ENCODE measurements around the gene SLC24A3.

The SLC24A3 gene

DNA sequence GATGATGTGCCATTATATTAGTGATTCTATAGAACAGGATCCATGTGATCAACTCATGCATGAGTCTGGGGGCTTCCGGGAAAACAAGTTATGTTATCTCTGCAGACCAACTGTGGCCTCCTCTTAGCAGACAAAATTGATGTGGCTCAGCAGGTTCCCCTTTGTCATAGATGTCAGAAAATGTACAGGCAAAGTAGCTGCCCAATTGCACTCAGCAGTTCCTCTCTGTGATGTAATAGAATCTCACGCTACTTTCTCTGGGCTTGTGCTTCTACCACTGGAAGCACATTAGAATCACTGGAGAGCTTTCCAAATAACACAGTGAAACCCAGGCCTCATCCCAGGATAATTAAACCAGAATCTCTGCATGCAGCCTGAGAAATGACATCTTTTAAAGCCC, 253.1 kb downstream of the SLC24A3 start:
- H3K4me1 Mint-ChIP-seq, result peaks cover 2% of the 10 kb centered on the region
- H3K9me3 Mint-ChIP-seq, result no peaks in the 10 kb centered on the region
- H3K36me3 Mint-ChIP-seq, result no peaks in the 10 kb centered on the region
- no peak overlapping the region for H3K27ac Mint-ChIP-seq
- H3K4me3 Mint-ChIP-seq, result no peak overlapping the region
- ATAC-seq (ENCODE audit: low read depth), result no peak
- no peak for DNase-seq (ENCODE audit: low spot score in 2 of 2)
- H3K27me3 Mint-ChIP-seq, result peaks cover 14% of the 10 kb centered on the region

DNA sequence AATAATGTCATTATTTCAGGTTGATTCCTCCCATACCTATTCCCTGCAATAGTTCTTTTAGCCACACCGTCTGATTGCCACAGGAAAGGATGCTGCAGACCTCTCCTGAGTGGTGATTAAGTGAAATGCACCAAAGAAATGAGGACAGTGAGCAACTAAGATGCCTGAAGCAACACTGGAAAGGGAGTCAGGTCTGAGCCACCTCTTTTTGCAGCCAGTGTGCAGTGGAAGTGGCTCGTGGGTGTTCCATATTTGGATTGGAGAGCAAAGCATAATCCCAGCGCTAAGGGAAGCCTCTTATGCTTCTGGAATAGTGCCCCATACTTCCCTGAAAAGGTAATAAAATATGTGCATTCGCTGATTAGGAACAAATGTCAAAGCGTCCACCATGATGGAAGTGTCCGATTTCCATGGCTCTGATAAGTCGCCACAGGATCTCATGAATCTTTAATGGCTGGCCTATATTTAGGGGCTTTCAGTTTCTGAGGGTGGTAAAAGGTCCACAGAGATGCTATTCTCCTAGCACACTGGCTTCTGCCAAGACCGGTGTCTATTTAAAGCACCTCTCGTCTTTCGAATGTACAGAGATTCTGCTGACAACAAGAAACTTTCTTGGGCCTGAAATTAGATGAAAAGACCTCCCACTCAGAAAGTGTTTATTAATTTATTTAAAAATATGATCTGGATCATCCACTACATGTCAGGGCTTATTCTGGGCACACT, 253.9 kb downstream of the SLC24A3 start:
- Mint-ChIP-seq H3K9me3 (no peaks in the 10 kb centered on the region), H3K36me3 (no peaks in the 10 kb centered on the region), H3K4me3 (no peak overlapping the region)

DNA sequence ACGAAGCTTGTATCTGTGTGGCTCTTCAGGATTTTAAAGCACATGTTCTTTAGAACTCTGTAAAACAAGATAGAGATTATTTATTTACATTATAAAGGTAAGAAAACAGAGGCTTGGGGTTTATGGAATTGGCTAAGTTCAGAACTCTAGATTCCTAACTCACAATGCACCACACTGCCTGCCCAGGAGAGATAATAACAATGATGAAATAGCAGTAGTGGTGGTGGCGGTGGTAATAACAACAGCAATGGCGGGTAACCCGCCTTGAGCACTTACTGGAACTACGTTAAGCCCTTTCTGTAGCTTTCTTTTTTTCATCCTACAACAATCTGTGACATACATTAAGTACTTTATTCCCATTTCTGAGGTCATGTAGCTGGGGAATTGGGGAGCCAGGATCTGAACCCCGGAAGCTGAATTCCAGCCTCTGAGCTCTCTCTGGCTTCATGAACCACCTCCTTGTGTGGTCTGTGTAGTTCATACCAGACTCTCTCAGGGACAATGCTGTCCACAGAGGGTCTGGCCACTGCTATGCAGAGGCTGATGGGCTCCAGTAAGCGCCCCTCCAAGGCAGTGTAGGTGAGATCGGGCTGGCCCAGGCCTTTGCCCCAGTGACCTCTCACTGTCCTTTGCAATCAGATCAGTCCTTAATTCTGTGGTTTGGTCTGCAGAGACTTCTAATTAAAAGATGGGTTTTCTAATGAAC, 260.9 kb downstream of the SLC24A3 start:
- Mint-ChIP-seq H3K36me3 (no peaks in the 10 kb centered on the region), H3K4me1 (peaks cover 2% of the 10 kb centered on the region), H3K4me3 (no peak overlapping the region), H3K27ac (no peak overlapping the region), H3K27me3 (peaks cover 5% of the 10 kb centered on the region), H3K9me3 (no peaks in the 10 kb centered on the region)
- DNase-seq (ENCODE audit: low spot score in 2 of 2) (no peak), ATAC-seq (ENCODE audit: low read depth) (no peak)

More for the DNA sequence above, 253.9 kb downstream of the SLC24A3 start:
- Mint-ChIP-seq H3K27me3 (peaks cover 14% of the 10 kb centered on the region), H3K4me1 (peaks cover 2% of the 10 kb centered on the region), H3K27ac (no peak overlapping the region)
- DNase-seq (ENCODE audit: low spot score in 2 of 2) (no peak), ATAC-seq (ENCODE audit: low read depth) (no peak)

DNA sequence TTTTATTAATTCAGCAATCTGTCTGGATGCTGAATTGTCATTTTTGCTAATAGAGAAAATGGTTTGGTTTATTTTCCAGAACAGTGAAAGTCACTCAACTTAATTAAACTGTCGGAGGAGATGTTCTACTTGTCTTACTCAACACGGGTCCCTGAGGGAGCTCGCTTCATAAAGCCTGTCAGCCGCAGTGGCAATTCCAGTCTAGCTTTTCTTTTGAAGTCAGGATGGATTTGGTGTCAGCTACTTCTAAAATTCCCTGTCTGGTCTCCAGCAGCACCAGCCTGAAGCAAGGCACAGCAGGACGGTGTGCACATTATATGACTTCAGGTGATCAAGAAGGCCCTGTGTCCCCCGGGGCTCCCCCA, 261.5 kb downstream of the SLC24A3 start:
- Mint-ChIP-seq H3K27ac (no peak overlapping the region), H3K27me3 (peaks cover 1% of the 10 kb centered on the region), H3K36me3 (no peaks in the 10 kb centered on the region), H3K9me3 (no peaks in the 10 kb centered on the region), H3K4me3 (no peak overlapping the region), H3K4me1 (peaks cover 1% of the 10 kb centered on the region)
- no peak for ATAC-seq (ENCODE audit: low read depth)
- DNase-seq (ENCODE audit: low spot score in 2 of 2), result no peak

DNA sequence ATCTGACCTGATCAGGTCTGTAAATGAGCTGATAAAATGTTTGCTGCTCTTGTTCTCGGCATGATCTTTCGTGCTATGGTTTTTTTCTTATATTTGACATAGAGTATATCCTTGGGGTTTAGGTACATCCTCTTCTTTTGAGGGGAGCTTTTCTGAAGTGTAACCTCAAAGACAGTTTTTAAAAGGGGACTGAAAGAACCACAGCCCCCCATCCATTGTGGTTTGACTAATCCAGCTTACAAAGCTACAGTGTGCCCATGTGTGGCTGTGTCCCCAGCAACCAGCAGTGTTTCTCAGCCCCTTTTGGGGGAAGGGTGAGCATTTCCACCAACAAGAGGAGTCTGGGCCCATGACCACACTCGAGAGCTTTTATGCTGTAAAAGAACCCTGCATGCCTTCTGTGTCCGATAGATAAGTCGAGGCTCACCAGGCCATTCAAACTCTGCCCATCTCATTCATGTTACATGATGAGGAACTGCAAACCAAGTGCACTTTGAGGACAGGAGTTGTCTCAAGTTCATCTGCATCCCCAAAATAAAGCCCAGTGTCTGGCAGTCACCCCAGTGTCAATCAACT, 266.0 kb downstream of the SLC24A3 start:
- no peak for ATAC-seq (ENCODE audit: low read depth)
- DNase-seq (ENCODE audit: low spot score in 2 of 2), result no peak
- Mint-ChIP-seq H3K27ac (no peak overlapping the region), H3K4me3 (no peak overlapping the region), H3K27me3 (peaks cover 2% of the 10 kb centered on the region), H3K36me3 (no peaks in the 10 kb centered on the region), H3K9me3 (peaks cover 4% of the 10 kb centered on the region), H3K4me1 (no peaks in the 10 kb centered on the region)

DNA sequence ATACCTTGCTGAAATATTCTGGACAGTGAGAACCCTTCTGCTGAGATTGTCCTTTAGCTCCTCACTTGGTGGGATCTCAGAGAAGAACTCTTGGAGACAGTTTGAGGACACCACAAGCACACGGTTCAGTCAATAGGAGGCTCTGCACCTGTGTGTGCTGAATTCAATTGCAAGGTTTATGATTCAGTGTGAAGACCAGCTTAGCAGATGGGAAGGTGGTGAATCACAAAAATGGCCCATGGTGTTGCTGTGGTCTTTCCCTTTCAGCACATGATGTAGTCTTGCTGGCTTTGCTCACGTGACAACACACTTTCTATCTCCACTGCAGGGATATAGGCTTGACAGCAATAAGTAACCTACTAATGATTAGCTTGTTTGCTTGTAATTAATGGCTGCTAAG, 270.3 kb downstream of the SLC24A3 start:
- Mint-ChIP-seq H3K9me3 (peaks cover 4% of the 10 kb centered on the region), H3K4me1 (no peaks in the 10 kb centered on the region), H3K4me3 (no peak overlapping the region), H3K27ac (no peak overlapping the region), H3K27me3 (peaks cover 4% of the 10 kb centered on the region), H3K36me3 (no peaks in the 10 kb centered on the region)
- DNase-seq (ENCODE audit: low spot score in 2 of 2), result no peak
- no peak for ATAC-seq (ENCODE audit: low read depth)

DNA sequence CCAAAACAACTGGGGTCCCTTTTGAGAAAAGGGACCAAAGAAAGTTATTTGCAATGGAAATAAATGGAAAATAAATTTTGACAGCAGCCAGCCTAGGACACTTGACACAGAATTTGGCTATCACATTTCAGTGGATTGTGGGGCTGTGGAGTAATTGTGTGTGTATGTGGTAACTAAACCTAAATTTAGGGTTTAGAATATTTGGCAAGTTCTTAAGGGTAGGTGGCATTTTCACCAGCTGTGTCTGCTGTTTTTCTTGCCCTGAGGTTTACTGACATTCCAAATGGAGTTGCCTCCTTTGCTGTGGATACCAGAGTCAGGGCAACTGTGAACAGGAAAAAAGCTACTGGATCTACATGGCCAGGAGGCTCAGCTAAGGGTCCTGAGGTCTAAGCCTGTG, 270.9 kb downstream of the SLC24A3 start:
- Mint-ChIP-seq H3K27me3 (peaks cover 4% of the 10 kb centered on the region), H3K27ac (no peak overlapping the region), H3K36me3 (no peaks in the 10 kb centered on the region), H3K4me3 (no peak overlapping the region), H3K4me1 (no peaks in the 10 kb centered on the region), H3K9me3 (peaks cover 4% of the 10 kb centered on the region)
- ATAC-seq (ENCODE audit: low read depth), result no peak
- DNase-seq (ENCODE audit: low spot score in 2 of 2), result no peak

DNA sequence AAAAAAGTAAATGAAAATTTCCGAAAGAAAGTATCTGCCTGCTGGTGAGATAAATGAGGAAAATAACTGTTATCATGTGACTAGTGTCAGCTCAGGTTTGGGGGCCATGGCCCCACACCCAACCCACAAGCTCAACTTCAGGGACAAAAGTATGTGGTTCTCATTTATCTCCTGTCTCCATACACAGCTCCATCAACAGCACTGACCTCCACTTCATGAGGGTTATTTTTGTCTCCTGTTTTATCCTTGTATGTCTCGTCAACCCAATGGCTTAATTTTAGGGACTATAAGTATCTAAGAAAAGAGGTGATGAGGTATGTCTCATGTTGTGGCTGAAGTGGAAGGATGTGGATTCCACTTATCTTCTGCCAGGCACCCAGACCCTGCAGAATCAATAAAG, 274.0 kb downstream of the SLC24A3 start:
- H3K27ac Mint-ChIP-seq, result no peak overlapping the region
- no peaks in the 10 kb centered on the region for H3K36me3 Mint-ChIP-seq
- no peak for ATAC-seq (ENCODE audit: low read depth)
- H3K4me3 Mint-ChIP-seq, result no peak overlapping the region
- no peak for DNase-seq (ENCODE audit: low spot score in 2 of 2)
- no peaks in the 10 kb centered on the region for H3K4me1 Mint-ChIP-seq
- H3K9me3 Mint-ChIP-seq, result peaks cover 2% of the 10 kb centered on the region
- peaks cover 8% of the 10 kb centered on the region for H3K27me3 Mint-ChIP-seq

DNA sequence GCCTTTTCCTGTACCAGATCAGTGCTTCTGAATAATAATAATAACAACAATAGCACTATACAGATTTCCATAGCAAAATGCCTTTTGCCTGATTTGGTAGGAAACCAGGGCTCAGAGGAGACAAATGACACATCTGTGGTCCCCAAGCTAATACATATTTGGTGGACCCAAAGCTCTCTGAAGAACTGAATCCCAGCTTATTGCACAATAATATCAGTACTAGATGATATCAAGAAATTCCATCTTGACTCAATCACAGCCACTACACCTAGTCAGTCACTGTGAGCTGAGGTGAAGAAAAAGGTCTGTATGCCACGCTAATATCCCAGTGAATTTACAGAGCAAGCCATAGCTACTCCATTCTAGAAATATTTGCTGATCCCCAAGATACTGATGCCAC, 275.0 kb downstream of the SLC24A3 start:
- Mint-ChIP-seq H3K9me3 (no peaks in the 10 kb centered on the region), H3K36me3 (no peaks in the 10 kb centered on the region), H3K27ac (no peak overlapping the region), H3K4me1 (no peaks in the 10 kb centered on the region), H3K4me3 (no peak overlapping the region), H3K27me3 (peaks cover 6% of the 10 kb centered on the region)
- ATAC-seq (ENCODE audit: low read depth) (no peak), DNase-seq (ENCODE audit: low spot score in 2 of 2) (no peak)

DNA sequence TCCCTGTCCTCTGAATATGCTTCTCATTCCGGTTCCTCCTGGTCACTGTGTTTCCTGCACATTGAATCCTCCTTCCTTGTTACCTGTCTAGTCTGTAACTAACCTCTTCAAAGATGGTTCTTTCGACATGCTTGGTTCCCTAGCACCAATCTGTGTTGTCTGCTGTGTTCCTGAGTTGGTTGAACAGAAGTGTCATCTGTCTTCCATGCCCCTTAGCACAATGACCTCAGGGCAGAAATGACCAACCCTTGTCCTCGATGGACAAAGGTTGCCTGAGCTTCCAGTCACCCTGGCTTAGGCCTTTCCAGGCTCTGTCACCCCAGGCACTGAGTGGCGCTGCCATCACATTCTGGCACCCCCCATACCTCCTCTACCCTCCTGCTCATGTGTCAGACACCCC, 278.8 kb downstream of the SLC24A3 start:
- Mint-ChIP-seq H3K4me1 (no peaks in the 10 kb centered on the region), H3K9me3 (no peaks in the 10 kb centered on the region), H3K27me3 (peaks cover 4% of the 10 kb centered on the region), H3K36me3 (no peaks in the 10 kb centered on the region), H3K27ac (no peak overlapping the region), H3K4me3 (no peak overlapping the region)
- DNase-seq (ENCODE audit: low spot score in 2 of 2) (no peak), ATAC-seq (ENCODE audit: low read depth) (no peak)

DNA sequence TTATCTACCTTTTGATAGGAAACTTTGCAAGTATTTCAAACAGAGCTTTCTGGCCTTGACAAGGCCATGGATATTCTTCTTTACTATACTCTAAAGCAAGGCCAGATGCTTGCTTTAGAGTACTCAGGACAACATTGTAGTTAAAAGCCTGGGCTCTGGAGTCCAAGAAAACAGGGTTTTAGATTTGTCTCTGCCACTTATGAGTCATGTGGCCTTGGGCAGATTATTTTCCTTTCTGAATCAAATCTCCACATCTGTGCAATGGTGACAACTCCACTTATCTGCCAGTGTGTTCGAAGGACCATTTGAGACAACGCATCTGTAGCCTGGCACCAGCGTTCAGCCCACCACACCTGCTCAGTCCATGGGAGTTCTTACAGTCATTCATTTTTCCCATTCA, 279.7 kb downstream of the SLC24A3 start:
- ATAC-seq (ENCODE audit: low read depth) (no peak), DNase-seq (ENCODE audit: low spot score in 2 of 2) (no peak)
- Mint-ChIP-seq H3K36me3 (no peaks in the 10 kb centered on the region), H3K27ac (no peak overlapping the region), H3K27me3 (peaks cover 4% of the 10 kb centered on the region), H3K4me1 (no peaks in the 10 kb centered on the region), H3K9me3 (no peaks in the 10 kb centered on the region), H3K4me3 (no peak overlapping the region)

DNA sequence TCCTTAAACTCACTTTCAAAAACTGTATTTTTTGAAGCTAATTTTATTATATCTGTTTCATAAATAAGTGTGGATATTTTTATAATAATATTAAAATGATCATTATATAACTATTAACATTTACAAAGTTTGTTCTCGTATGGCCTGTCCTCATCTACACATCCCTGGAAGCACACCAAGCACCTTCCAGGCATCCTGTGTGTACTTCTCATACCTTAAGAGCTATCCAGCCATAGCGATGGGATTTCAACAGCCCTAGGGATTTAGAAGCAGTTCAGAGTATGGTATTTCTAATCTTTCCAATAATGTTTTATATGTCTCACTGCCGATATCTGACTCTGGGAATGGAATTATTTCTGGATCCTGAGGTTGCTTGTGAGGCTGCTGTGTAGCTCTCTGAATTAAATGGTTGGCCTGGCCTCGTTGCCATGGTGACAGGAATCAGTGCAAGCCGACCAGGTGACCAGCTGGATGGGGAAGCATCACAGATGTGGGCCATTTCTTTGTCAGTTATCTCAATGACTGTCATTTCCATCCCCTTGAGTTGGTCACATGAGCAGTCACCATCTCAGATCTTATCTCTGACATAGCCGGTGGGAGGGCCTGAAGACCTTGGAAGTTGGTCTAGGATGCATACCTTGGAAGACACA, 280.4 kb downstream of the SLC24A3 start:
- no peaks in the 10 kb centered on the region for H3K9me3 Mint-ChIP-seq
- H3K36me3 Mint-ChIP-seq, result no peaks in the 10 kb centered on the region
- H3K4me3 Mint-ChIP-seq, result no peak overlapping the region
- ATAC-seq (ENCODE audit: low read depth) (no peak), DNase-seq (ENCODE audit: low spot score in 2 of 2) (no peak)
- H3K27ac Mint-ChIP-seq, result no peak overlapping the region
- H3K4me1 Mint-ChIP-seq, result no peaks in the 10 kb centered on the region
- H3K27me3 Mint-ChIP-seq, result peaks cover 4% of the 10 kb centered on the region

DNA sequence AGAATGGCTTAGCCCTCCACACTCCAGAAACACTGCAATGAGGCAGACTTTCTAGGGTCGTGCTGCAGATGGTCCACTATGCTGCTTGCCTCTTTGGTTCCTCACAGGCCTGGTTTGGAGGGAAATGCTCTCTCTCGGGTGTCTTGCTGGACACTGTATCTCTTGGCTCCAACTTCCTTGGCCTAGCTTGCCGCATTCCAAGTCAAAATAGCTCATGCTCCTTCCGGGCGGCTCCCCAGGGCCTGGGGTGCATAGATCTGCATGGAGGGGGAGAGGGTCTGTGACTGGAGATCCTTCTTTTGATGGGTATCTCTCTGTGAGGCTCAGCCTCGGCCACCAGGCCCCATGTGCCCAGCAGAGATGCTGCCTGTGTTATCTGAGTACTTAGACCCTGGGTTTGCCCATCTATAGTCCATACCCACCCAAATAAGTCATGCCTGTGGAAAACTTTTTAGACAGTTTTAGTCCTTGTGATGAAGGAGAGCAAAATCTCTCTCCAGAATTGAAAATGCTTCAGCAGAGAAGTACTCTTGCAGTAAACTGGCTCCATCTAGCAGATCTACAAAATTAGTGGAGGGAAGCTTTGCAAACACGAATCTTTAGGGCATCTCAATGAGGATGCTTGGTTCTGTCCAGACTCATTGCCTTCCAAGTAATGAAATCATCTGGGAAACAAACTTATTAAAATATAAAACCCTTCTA, 281.5 kb downstream of the SLC24A3 start:
- Mint-ChIP-seq H3K4me1 (no peaks in the 10 kb centered on the region), H3K9me3 (peaks cover 2% of the 10 kb centered on the region), H3K27ac (no peak overlapping the region), H3K36me3 (no peaks in the 10 kb centered on the region), H3K4me3 (no peak overlapping the region), H3K27me3 (peaks cover 8% of the 10 kb centered on the region)
- DNase-seq (ENCODE audit: low spot score in 2 of 2), result no peak
- no peak for ATAC-seq (ENCODE audit: low read depth)
